Neuronal stem cell (in vitro differentiated cells): ENCODE results near the gene URB2.
A peak's percentile ranks its signal among the peaks of the same experiment; 100 is the strongest.

Source experiments
- DNase-seq: peaks from one replicate; pipeline ENCODE4 v3.0.0-alpha.2; 2013; ENCODE audit warnings: low spot score
- H2AFZ ChIP-seq: one replicate; pipeline ENCODE4 v1.6.1; 2013; ENCODE audit warnings: mild to moderate bottlenecking, low read length, inconsistent platforms
- H2AK5ac ChIP-seq: 2 replicates; pipeline ENCODE4 v1.6.1; 2013; ENCODE audit warnings: low read depth, mild to moderate bottlenecking, inconsistent platforms, low read length, moderate library complexity, mixed read lengths
- H2BK120ac ChIP-seq: 2 replicates; pipeline ENCODE4 v1.6.1; 2013; ENCODE audit warnings: low read depth, mild to moderate bottlenecking, inconsistent platforms, low read length, moderate library complexity, mixed read lengths
- H2BK12ac ChIP-seq: one replicate; pipeline ENCODE4 v1.6.1; 2013; ENCODE audit warnings: low read length, inconsistent platforms
- H2BK15ac ChIP-seq: 2 replicates; pipeline ENCODE4 v1.6.1; 2013; ENCODE audit warnings: mild to moderate bottlenecking, low read length, inconsistent platforms, mixed read lengths
- H2BK5ac ChIP-seq: one replicate; pipeline ENCODE4 v1.6.1; 2013; ENCODE audit warnings: inconsistent platforms, mild to moderate bottlenecking, low read length, moderate library complexity
- H3K14ac ChIP-seq: one replicate; pipeline ENCODE4 v1.6.1; 2013; ENCODE audit warnings: low read length, inconsistent platforms
- H3K18ac ChIP-seq: 2 replicates; pipeline ENCODE4 v1.6.1; 2013; ENCODE audit warnings: low read length, inconsistent platforms
- H3K23ac ChIP-seq: 2 replicates; pipeline ENCODE4 v1.6.1; 2013; ENCODE audit warnings: low read depth, mild to moderate bottlenecking, mixed read lengths, low read length, inconsistent platforms; ENCODE audit not compliant: poor library complexity
- H3K27ac ChIP-seq: replicated peaks from 3 replicates; pipeline ENCODE4 v1.5.1; 2013; ENCODE audit warnings: low read length, inconsistent platforms
- H3K27me3 ChIP-seq, 3 experiments: 2 replicates each; pipeline ENCODE4 v1.6.1; 2013; ENCODE audit warnings: low read length in 3 of 3, mild to moderate bottlenecking in 2 of 3, inconsistent platforms in 1 of 3, low read depth in 1 of 3, mixed read lengths in 1 of 3, moderate library complexity in 1 of 3; ENCODE audit not compliant: control insufficient read depth in 3 of 3, insufficient read depth in 3 of 3
- H3K36me3 ChIP-seq, 2 donors: replicated peaks in 1 of 2; 2 replicates each; pipeline ENCODE4 v1.6.1; 2013; ENCODE audit warnings: low read length in 2 of 2; ENCODE audit not compliant: control insufficient read depth in 2 of 2, insufficient read depth in 2 of 2
- H3K4ac ChIP-seq: 2 replicates; pipeline ENCODE4 v1.6.1; 2013; ENCODE audit warnings: inconsistent platforms, mild to moderate bottlenecking, low read length, moderate library complexity
- H3K4me1 ChIP-seq, 2 donors: 1 replicate in 1 of 2; 2 replicates in 1 of 2; pipeline ENCODE4 v1.6.1; 2013; ENCODE audit warnings: low read length in 2 of 2, low read depth in 1 of 2; ENCODE audit not compliant: control insufficient read depth in 2 of 2, insufficient read depth in 1 of 2
- H3K4me2 ChIP-seq: one replicate; pipeline ENCODE4 v1.6.1; 2013; ENCODE audit warnings: mild to moderate bottlenecking, low read length, inconsistent platforms; ENCODE audit not compliant: insufficient read depth, poor library complexity, severe bottlenecking
- H3K4me3 ChIP-seq, 2 donors: 2 replicates each; pipeline ENCODE4 v1.5.1; 2013; ENCODE audit warnings: low read length in 2 of 2, mild to moderate bottlenecking in 2 of 2, inconsistent platforms in 1 of 2, moderate library complexity in 1 of 2
- H3K79me1 ChIP-seq: one replicate; pipeline ENCODE4 v1.6.1; 2013; ENCODE audit warnings: low read depth, mild to moderate bottlenecking, inconsistent platforms, low read length, moderate library complexity
- H3K9ac ChIP-seq: one replicate; pipeline ENCODE4 v1.6.1; 2013; ENCODE audit warnings: mild to moderate bottlenecking, low read depth, low read length, inconsistent platforms; ENCODE audit not compliant: poor library complexity
- H3K9me3 ChIP-seq, 2 donors: replicated peaks in 1 of 2; 2 replicates each; pipeline versions ENCODE3 to v1.6.1; 2013; ENCODE audit warnings: low read length in 2 of 2, mild to moderate bottlenecking in 2 of 2, inconsistent platforms in 1 of 2, low read depth in 1 of 2, mixed read lengths in 1 of 2, moderate library complexity in 1 of 2; ENCODE audit not compliant: control insufficient read depth in 2 of 2, insufficient read depth in 1 of 2
- H4K8ac ChIP-seq: one replicate; pipeline ENCODE4 v1.6.1; 2013; ENCODE audit warnings: low read depth, mild to moderate bottlenecking, inconsistent platforms, low read length, moderate library complexity
- H4K91ac ChIP-seq: one replicate; pipeline ENCODE4 v1.6.1; 2013; ENCODE audit warnings: low read length, low read depth, mild to moderate bottlenecking, inconsistent platforms; ENCODE audit not compliant: poor library complexity
- WGBS, 2 donors: extraction: QIAGEN DNeasy Blood & Tissue Kit; methylation state at CpG; one replicate each; pipeline ENCODE4 v1.1.7; 2013; ENCODE audit warnings: missing lambda C conversion rate in 2 of 2, mixed read lengths in 1 of 2; ENCODE audit not compliant: insufficient read length in 2 of 2, insufficient replicate concordance in 1 of 2; ENCODE audit errors: extremely low coverage in 2 of 2; 5-methylcytosine and 5-hydroxymethylcytosine counted together

Gene URB2

GRCh38 chr1:229581485-229581884, 44.6 kb upstream of the URB2 start:
- peaks cover 5 to 8% of the 10 kb centered on the region in 2 donors for H3K4me1 ChIP-seq
- no peak overlapping the region for H3K14ac ChIP-seq
- no peaks in the 10 kb centered on the region for H3K9me3 ChIP-seq
- H2AFZ ChIP-seq = no peak overlapping the region
- H4K91ac ChIP-seq = no peak overlapping the region
- H2BK12ac ChIP-seq = no peak overlapping the region
- H3K4ac ChIP-seq = no peak overlapping the region
- no peak overlapping the region for H3K4me3 ChIP-seq
- no peak overlapping the region for H2BK5ac ChIP-seq
- H3K18ac ChIP-seq = no peak overlapping the region
- H3K27ac ChIP-seq = no peak overlapping the region
- H2AK5ac ChIP-seq = no peak overlapping the region
- DNase-seq = no peak
- H2BK15ac ChIP-seq = no peak overlapping the region
- H3K27me3 ChIP-seq = no peaks in the 10 kb centered on the region
- no peak overlapping the region for H2BK120ac ChIP-seq
- H3K9ac ChIP-seq = no peak overlapping the region
- no peaks in the 10 kb centered on the region for H3K36me3 ChIP-seq
- no peaks in the 10 kb centered on the region for H3K79me1 ChIP-seq
- 100% methylated on average over 2 of the region's 3 CpGs; no CpG with 5 or more reads in 1 of the 2 donors for WGBS, 2 donors
- no peak overlapping the region for H3K4me2 ChIP-seq
- no peak overlapping the region for H3K23ac ChIP-seq
- no peak overlapping the region for H4K8ac ChIP-seq

GRCh38 chr1:229582011-229582694, 43.9 kb upstream of the URB2 start:
- Histone ChIP-seq H3K4me3 (no peak overlapping the region), H4K91ac (no peak overlapping the region), H2AK5ac (no peak overlapping the region), H3K4me2 (no peak overlapping the region), H2BK120ac (no peak overlapping the region), H3K18ac (peak overlapping the region; percentile 70), H3K23ac (no peak overlapping the region), H3K14ac (no peak overlapping the region), H3K36me3 (no peaks in the 10 kb centered on the region), H3K27ac (no peak overlapping the region), H3K79me1 (no peaks in the 10 kb centered on the region), H3K9ac (no peak overlapping the region), H2AFZ (peak overlapping the region; percentile 58), H2BK15ac (no peak overlapping the region), H2BK12ac (no peak overlapping the region), H3K4me1 (peaks cover 5 to 8% of the 10 kb centered on the region in 2 donors), H3K4ac (no peak overlapping the region), H2BK5ac (no peak overlapping the region), H3K27me3 (no peaks in the 10 kb centered on the region), H4K8ac (no peak overlapping the region), H3K9me3 (no peaks in the 10 kb centered on the region)
- WGBS, 2 donors = no CpG with 5 or more reads among the region's 11 CpGs
- no peak for DNase-seq

GRCh38 chr1:229582715-229583114, 43.3 kb upstream of the URB2 start:
- H3K4me3 ChIP-seq = no peak overlapping the region
- H3K27me3 ChIP-seq = no peaks in the 10 kb centered on the region
- H3K14ac ChIP-seq = no peak overlapping the region
- H3K18ac ChIP-seq = no peak overlapping the region
- H3K36me3 ChIP-seq = no peaks in the 10 kb centered on the region
- no peak overlapping the region for H2BK12ac ChIP-seq
- H3K79me1 ChIP-seq = no peaks in the 10 kb centered on the region
- H3K9me3 ChIP-seq = no peaks in the 10 kb centered on the region
- H2BK120ac ChIP-seq = no peak overlapping the region
- H3K9ac ChIP-seq = no peak overlapping the region
- H2AK5ac ChIP-seq = no peak overlapping the region
- H4K8ac ChIP-seq = no peak overlapping the region
- H3K4me2 ChIP-seq = no peak overlapping the region
- no peak overlapping the region for H2BK15ac ChIP-seq
- no CpG with 5 or more reads among the region's 4 CpGs for WGBS, 2 donors
- no peak overlapping the region for H3K4ac ChIP-seq
- no peak overlapping the region for H4K91ac ChIP-seq
- no peak overlapping the region for H2AFZ ChIP-seq
- no peak overlapping the region for H2BK5ac ChIP-seq
- H3K23ac ChIP-seq = no peak overlapping the region
- no peak for DNase-seq
- H3K4me1 ChIP-seq = peaks cover 5 to 8% of the 10 kb centered on the region in 2 donors
- no peak overlapping the region for H3K27ac ChIP-seq

GRCh38 chr1:229585338-229585737, 40.7 kb upstream of the URB2 start:
- Histone ChIP-seq H4K91ac (no peak overlapping the region), H3K79me1 (no peaks in the 10 kb centered on the region), H3K4me2 (no peak overlapping the region), H3K36me3 (no peaks in the 10 kb centered on the region), H3K9ac (no peak overlapping the region), H4K8ac (no peak overlapping the region), H3K27me3 (no peaks in the 10 kb centered on the region), H2BK120ac (no peak overlapping the region), H2BK15ac (no peak overlapping the region), H3K18ac (no peak overlapping the region), H2BK5ac (no peak overlapping the region), H3K27ac (no peak overlapping the region), H3K4me3 (no peak overlapping the region), H3K4ac (no peak overlapping the region), H2AK5ac (no peak overlapping the region), H3K14ac (no peak overlapping the region), H3K9me3 (no peaks in the 10 kb centered on the region), H2AFZ (no peak overlapping the region), H2BK12ac (no peak overlapping the region), H3K23ac (no peak overlapping the region), H3K4me1 (no peaks in the 10 kb centered on the region)
- no peak for DNase-seq
- WGBS, 2 donors = no CpG with 5 or more reads among the region's 2 CpGs
